Esophagus muscularis mucosa (tissue), 4 donors: ENCODE data around the gene OTOF.

Experiments used
- CTCF ChIP-seq, 3 experiments: fragments of 200-600 bp in 2 of 3; fragments of 450-650 bp in 1 of 3; sonication (generic) in 2 of 3; IDR thresholded peaks; one replicate each; pipeline ENCODE4 v1.5.1; 2017 to 2019; ENCODE audit warnings: antibody characterized with exemption in 3 of 3, mild to moderate bottlenecking in 2 of 3, moderate library complexity in 1 of 3
- EP300 ChIP-seq: sonication (generic); formaldehyde crosslinking; IDR thresholded peaks from one replicate; pipeline ENCODE4 v1.6.1; 2017; ENCODE audit warnings: antibody characterized with exemption
- POLR2A ChIP-seq: fragments of 450-650 bp; IDR thresholded peaks from one replicate; pipeline ENCODE4 v1.6.1; 2017; ENCODE audit warnings: antibody characterized with exemption, moderate library complexity, mild to moderate bottlenecking, low read depth
- POLR2AphosphoS5 ChIP-seq, 2 donors: sonication (generic); formaldehyde crosslinking; IDR thresholded peaks; one replicate each; pipeline ENCODE4 v1.6.1; 2017; ENCODE audit warnings: antibody characterized with exemption in 2 of 2

- TF ChIP-seq CTCF (IDR thresholded peaks at IDR 0.05) (no peak), POLR2A (no peak), EP300 (no peak), POLR2AphosphoS5 (IDR thresholded peaks at IDR 0.05) (no peak)
Measured at GRCh38 chr2:26507932-26508331, 30.0 kb upstream of the OTOF start.
